HepG2 (cell line): ENCODE measurements around the gene IQCN. TPM values are rescaled to one million over a fixed set of nuclear protein-coding genes. Genes with fewer than 3 reads are reported as not detected.

Experiments
- BCL3 ChIP-seq: sonication (generic); formaldehyde crosslinking; IDR thresholded peaks from 2 replicates; pipeline ENCODE4 v1.5.1; 2020; ENCODE audit warnings: mild to moderate bottlenecking, missing genetic modification reagents, moderate library complexity
- CENPT ChIP-seq: sonication (generic); formaldehyde crosslinking; IDR thresholded peaks from 2 replicates; pipeline ENCODE4 v1.8.0; 2022; ENCODE audit warnings: low read depth, mild to moderate bottlenecking, moderate library complexity, missing genetic modification reagents
- DR1 ChIP-seq: sonication (generic); formaldehyde crosslinking; IDR thresholded peaks from 2 replicates; pipeline ENCODE4 v1.8.0; 2021; ENCODE audit warnings: mild to moderate bottlenecking, missing genetic modification reagents, inconsistent platforms
- IRF2 ChIP-seq: IDR thresholded peaks from 2 replicates; pipeline ENCODE4 v1.6.1; 2018; ENCODE audit warnings: missing genetic modification reagents, missing compliant biosample characterization
- KAT7 ChIP-seq: IDR thresholded peaks from 2 replicates; pipeline ENCODE4 v1.6.1; 2018; ENCODE audit warnings: borderline replicate concordance, missing compliant biosample characterization
- MAF1 ChIP-seq: sonication (generic); formaldehyde crosslinking; IDR thresholded peaks from 2 replicates; pipeline ENCODE4 v1.5.0; 2020; ENCODE audit warnings: missing genetic modification reagents, borderline replicate concordance
- PHB2 ChIP-seq: fragments of 450-650 bp; IDR thresholded peaks from 2 replicates; pipeline ENCODE4 v1.6.1; 2018; ENCODE audit not compliant: partially characterized antibody
- SATB2 ChIP-seq: sonication (generic); formaldehyde crosslinking; IDR thresholded peaks from 2 replicates; pipeline ENCODE4 v1.5.0; 2020; ENCODE audit warnings: missing genetic modification reagents
- SIN3B ChIP-seq: fragments of 150-350 bp; IDR thresholded peaks from 2 replicates; pipeline ENCODE4 v1.6.1; 2014; ENCODE audit warnings: low read length
- ZBTB20 ChIP-seq: sonication (generic); formaldehyde crosslinking; IDR thresholded peaks from 2 replicates; pipeline ENCODE4 v1.8.1; 2023; ENCODE audit warnings: missing genetic modification reagents, low read depth, mild to moderate bottlenecking, borderline replicate concordance
- ZBTB34 ChIP-seq: sonication (generic); formaldehyde crosslinking; IDR thresholded peaks from 2 replicates; pipeline ENCODE4 v1.8.0; 2022; ENCODE audit warnings: mild to moderate bottlenecking, missing genetic modification reagents
- ZBTB46 ChIP-seq: sonication (generic); formaldehyde crosslinking; IDR thresholded peaks from 2 replicates; pipeline ENCODE4 v1.4.0; 2020; ENCODE audit warnings: mild to moderate bottlenecking, missing genetic modification reagents, borderline replicate concordance
- ZFP36L2 ChIP-seq: sonication (generic); formaldehyde crosslinking; IDR thresholded peaks from 2 replicates; pipeline ENCODE4 v1.4.0; 2020; ENCODE audit warnings: missing genetic modification reagents
- ZNF12 ChIP-seq: sonication (generic); formaldehyde crosslinking; IDR thresholded peaks from 2 replicates; pipeline ENCODE4 v1.5.0; 2020; ENCODE audit warnings: missing genetic modification reagents
- ZNF224 ChIP-seq: sonication (generic); formaldehyde crosslinking; IDR thresholded peaks from 2 replicates; pipeline ENCODE4 v1.5.0; 2020; ENCODE audit warnings: mild to moderate bottlenecking, missing genetic modification reagents
- ZNF230 ChIP-seq: sonication (generic); formaldehyde crosslinking; IDR thresholded peaks from 2 replicates; pipeline ENCODE4 v1.4.0; 2020; ENCODE audit warnings: mild to moderate bottlenecking, missing genetic modification reagents
- ZNF33A ChIP-seq: sonication (generic); formaldehyde crosslinking; IDR thresholded peaks from 2 replicates; pipeline ENCODE4 v1.5.1; 2020; ENCODE audit warnings: missing genetic modification reagents, mild to moderate bottlenecking, moderate library complexity, borderline replicate concordance
- ZNF549 ChIP-seq: sonication (generic); formaldehyde crosslinking; IDR thresholded peaks from 2 replicates; pipeline ENCODE4 v1.5.0; 2020; ENCODE audit warnings: missing genetic modification reagents
- ZNF629 ChIP-seq: sonication (generic); formaldehyde crosslinking; conservative IDR thresholded peaks from 2 replicates; pipeline ENCODE4 v1.5.0; 2020; ENCODE audit warnings: missing genetic modification reagents
- ZNF672 ChIP-seq: sonication (generic); formaldehyde crosslinking; IDR thresholded peaks from 2 replicates; pipeline ENCODE4 v1.8.1; 2022; ENCODE audit warnings: missing genetic modification reagents
- ZNF780A ChIP-seq: sonication (generic); formaldehyde crosslinking; IDR thresholded peaks from 2 replicates; pipeline ENCODE4 v1.8.0; 2022; ENCODE audit warnings: mild to moderate bottlenecking, missing genetic modification reagents, moderate library complexity
- ZNF782 ChIP-seq: sonication (generic); formaldehyde crosslinking; IDR thresholded peaks from 2 replicates; pipeline ENCODE4 v1.4.0; 2020; ENCODE audit warnings: missing genetic modification reagents, mild to moderate bottlenecking, borderline replicate concordance
- polyA plus RNA-seq, 8 experiments: library from polyadenylated mRNA; depleted of rRNA in 3 of 8; stranded (reverse) in 7 of 8; unstranded in 1 of 8; fragments of >200 nt; fragmentation: Illumina TruSeq in 4 of 8; extraction: Trizol in 4 of 8; gene quantifications; 2 replicates each; pipeline versions ENCODE4 v1.2.1 to v1.2.3, GENCODE V29; 2011 to 2016; ENCODE audit warnings: low read depth in 4 of 8, missing spikeins in 1 of 8, mixed read lengths in 1 of 8; ENCODE audit not compliant: insufficient read depth in 1 of 8
- total RNA-seq, 5 experiments: library from RNA; depleted of rRNA; stranded (reverse); fragments of >200 nt; fragmentation: Illumina TruSeq; extraction: Trizol; gene quantifications; 2 replicates each; pipeline ENCODE4 v1.2.3, GENCODE V29; 2016; ENCODE audit warnings: low read depth in 1 of 5
- TF ChIP-seq, protein P1 (sequence below): IDR thresholded peaks from 2 replicates; pipeline ENCODE4 v1.6.1; 2016; ENCODE audit warnings: control low read depth
- TF ChIP-seq, protein P2 (sequence below): sonication (generic); formaldehyde crosslinking; IDR thresholded peaks from 2 replicates; pipeline ENCODE4 v1.5.0; 2020; ENCODE audit warnings: missing genetic modification reagents, mild to moderate bottlenecking, borderline replicate concordance

IQCN gene
- total and polyA plus RNA-seq, 2 of the 13 experiments (the other 11 are each of a cell fraction or from before 2014, with no cell fraction given) = 0.04 to 0.18 TPM

GRCh38 chr19:18233224-18233825 is 40.9 kb downstream of the IQCN start (continued):
- TF ChIP-seq IRF2 (peak; percentile 86; the same call in 1 of the 2 replicates), ZBTB34 (CRISPR knock-in tag) (no peak), MAF1 (CRISPR knock-in tag) (peak; percentile 81; the same call in 1 of the 2 replicates), BCL3 (peak; percentile 66; the same call in 1 of the 2 replicates), ZNF230 (CRISPR knock-in tag) (peak; percentile 83; the same call in 1 of the 2 replicates), DR1 (CRISPR knock-in tag) (no peak; the same call in 1 of the 2 replicates), PHB2 (no peak), ZBTB46 (CRISPR knock-in tag) (no peak), ZBTB20 (CRISPR knock-in tag) (no peak; the same call in 1 of the 2 replicates), ZFP36L2 (CRISPR knock-in tag) (peak; percentile 80; the same call in 1 of the 2 replicates), ZNF12 (0 out of 2 replicates have a peak, but pooled peaks have one; percentile 69), ZNF33A (CRISPR knock-in tag) (0 out of 2 replicates have a peak, but pooled peaks have one; percentile 85), SATB2 (CRISPR knock-in tag) (peak; percentile 96), ZNF782 (CRISPR knock-in tag) (0 out of 2 replicates have a peak, but pooled peaks have one; percentile 30), ZNF224 (CRISPR knock-in tag) (0 out of 2 replicates have a peak, but pooled peaks have one; percentile 81), ZNF629 (CRISPR knock-in tag) (0 out of 2 replicates have a peak, but pooled peaks have one; percentile 13), CENPT (no peak), KAT7 (CRISPR knock-in tag) (no peak), ZNF672 (CRISPR knock-in tag) (no peak), SIN3B (no peak), ZNF549 (no peak), ZNF780A (CRISPR knock-in tag) (peak; percentile 73; the same call in 1 of the 2 replicates)
- TF ChIP-seq, protein P1, sequence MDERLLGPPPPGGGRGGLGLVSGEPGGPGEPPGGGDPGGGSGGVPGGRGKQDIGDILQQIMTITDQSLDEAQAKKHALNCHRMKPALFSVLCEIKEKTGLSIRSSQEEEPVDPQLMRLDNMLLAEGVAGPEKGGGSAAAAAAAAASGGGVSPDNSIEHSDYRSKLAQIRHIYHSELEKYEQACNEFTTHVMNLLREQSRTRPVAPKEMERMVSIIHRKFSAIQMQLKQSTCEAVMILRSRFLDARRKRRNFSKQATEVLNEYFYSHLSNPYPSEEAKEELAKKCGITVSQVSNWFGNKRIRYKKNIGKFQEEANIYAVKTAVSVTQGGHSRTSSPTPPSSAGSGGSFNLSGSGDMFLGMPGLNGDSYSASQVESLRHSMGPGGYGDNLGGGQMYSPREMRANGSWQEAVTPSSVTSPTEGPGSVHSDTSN = no peak
- TF ChIP-seq, protein P2, sequence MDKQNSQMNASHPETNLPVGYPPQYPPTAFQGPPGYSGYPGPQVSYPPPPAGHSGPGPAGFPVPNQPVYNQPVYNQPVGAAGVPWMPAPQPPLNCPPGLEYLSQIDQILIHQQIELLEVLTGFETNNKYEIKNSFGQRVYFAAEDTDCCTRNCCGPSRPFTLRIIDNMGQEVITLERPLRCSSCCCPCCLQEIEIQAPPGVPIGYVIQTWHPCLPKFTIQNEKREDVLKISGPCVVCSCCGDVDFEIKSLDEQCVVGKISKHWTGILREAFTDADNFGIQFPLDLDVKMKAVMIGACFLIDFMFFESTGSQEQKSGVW (CRISPR knock-in tag) = peak; percentile 48; the same call in 1 of the 2 replicates
